Panc1 (cell line): Measurements from ENCODE around the gene C1orf210.

Experiments
- POLR2AphosphoS5 ChIP-seq: IDR thresholded peaks from 2 replicates; pipeline ENCODE4 v1.6.1; 2012; ENCODE audit warnings: mild to moderate bottlenecking, low read depth, low read length, moderate library complexity
- SIN3A ChIP-seq: IDR thresholded peaks from 2 replicates; pipeline ENCODE4 v1.6.1; 2012; ENCODE audit warnings: low read depth, mild to moderate bottlenecking, low read length, moderate library complexity, borderline replicate concordance; ENCODE audit not compliant: insufficient read depth
- TF ChIP-seq, protein P1 (sequence below): fragments of 450-650 bp; IDR thresholded peaks from 2 replicates; pipeline ENCODE4 v1.5.1; 2017; ENCODE audit warnings: mild to moderate bottlenecking
- TF ChIP-seq, protein P2 (sequence below), 2 experiments: IDR thresholded peaks; 2 replicates each; pipeline ENCODE4 v1.6.1; 2011 to 2012; ENCODE audit warnings: low read depth in 2 of 2, control low read depth in 1 of 2, low read length in 1 of 2, mild to moderate bottlenecking in 1 of 2, moderate library complexity in 1 of 2; ENCODE audit not compliant: insufficient read depth in 1 of 2

DNA sequence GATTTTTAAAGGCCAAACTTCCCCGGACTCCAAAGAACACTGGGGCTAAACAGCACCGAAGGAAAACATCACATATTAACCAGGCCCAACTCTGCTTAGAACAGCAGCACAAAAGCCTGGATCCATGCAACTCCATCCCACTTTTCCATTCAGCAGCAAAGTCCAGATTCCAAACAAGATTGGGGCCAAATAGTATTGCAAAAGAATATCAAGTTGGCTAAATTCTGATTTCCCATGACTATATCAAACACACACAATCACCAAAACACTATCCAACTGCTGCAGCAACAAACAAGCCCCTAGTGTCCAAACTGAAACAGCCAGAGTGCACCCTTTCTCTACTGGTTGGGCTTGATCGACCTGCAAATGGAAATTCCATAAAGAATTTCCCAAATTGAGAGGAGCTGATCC lies 35.0 kb downstream of the C1orf210 start:
- TF ChIP-seq, protein P1, sequence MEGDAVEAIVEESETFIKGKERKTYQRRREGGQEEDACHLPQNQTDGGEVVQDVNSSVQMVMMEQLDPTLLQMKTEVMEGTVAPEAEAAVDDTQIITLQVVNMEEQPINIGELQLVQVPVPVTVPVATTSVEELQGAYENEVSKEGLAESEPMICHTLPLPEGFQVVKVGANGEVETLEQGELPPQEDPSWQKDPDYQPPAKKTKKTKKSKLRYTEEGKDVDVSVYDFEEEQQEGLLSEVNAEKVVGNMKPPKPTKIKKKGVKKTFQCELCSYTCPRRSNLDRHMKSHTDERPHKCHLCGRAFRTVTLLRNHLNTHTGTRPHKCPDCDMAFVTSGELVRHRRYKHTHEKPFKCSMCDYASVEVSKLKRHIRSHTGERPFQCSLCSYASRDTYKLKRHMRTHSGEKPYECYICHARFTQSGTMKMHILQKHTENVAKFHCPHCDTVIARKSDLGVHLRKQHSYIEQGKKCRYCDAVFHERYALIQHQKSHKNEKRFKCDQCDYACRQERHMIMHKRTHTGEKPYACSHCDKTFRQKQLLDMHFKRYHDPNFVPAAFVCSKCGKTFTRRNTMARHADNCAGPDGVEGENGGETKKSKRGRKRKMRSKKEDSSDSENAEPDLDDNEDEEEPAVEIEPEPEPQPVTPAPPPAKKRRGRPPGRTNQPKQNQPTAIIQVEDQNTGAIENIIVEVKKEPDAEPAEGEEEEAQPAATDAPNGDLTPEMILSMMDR = no peak
- TF ChIP-seq POLR2AphosphoS5 (no peak), SIN3A (no peak)
- TF ChIP-seq, protein P2, sequence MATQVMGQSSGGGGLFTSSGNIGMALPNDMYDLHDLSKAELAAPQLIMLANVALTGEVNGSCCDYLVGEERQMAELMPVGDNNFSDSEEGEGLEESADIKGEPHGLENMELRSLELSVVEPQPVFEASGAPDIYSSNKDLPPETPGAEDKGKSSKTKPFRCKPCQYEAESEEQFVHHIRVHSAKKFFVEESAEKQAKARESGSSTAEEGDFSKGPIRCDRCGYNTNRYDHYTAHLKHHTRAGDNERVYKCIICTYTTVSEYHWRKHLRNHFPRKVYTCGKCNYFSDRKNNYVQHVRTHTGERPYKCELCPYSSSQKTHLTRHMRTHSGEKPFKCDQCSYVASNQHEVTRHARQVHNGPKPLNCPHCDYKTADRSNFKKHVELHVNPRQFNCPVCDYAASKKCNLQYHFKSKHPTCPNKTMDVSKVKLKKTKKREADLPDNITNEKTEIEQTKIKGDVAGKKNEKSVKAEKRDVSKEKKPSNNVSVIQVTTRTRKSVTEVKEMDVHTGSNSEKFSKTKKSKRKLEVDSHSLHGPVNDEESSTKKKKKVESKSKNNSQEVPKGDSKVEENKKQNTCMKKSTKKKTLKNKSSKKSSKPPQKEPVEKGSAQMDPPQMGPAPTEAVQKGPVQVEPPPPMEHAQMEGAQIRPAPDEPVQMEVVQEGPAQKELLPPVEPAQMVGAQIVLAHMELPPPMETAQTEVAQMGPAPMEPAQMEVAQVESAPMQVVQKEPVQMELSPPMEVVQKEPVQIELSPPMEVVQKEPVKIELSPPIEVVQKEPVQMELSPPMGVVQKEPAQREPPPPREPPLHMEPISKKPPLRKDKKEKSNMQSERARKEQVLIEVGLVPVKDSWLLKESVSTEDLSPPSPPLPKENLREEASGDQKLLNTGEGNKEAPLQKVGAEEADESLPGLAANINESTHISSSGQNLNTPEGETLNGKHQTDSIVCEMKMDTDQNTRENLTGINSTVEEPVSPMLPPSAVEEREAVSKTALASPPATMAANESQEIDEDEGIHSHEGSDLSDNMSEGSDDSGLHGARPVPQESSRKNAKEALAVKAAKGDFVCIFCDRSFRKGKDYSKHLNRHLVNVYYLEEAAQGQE (IDR thresholded peaks at IDR 0.05; ENCODE audit: insufficient read depth in 1 of 2, low read depth in 2 of 2, low read length in 1 of 2) = no peak
